HepG2 (cell line): Measurements from ENCODE around the gene TGM1. TPM values are rescaled to one million over a fixed set of nuclear protein-coding genes. Genes with fewer than 3 reads are reported as not detected.

ENCODE experiments used
- ARID5B ChIP-seq: IDR thresholded peaks from 2 replicates; pipeline ENCODE4 v1.4.0; 2020; ENCODE audit warnings: mild to moderate bottlenecking, missing genetic modification reagents
- CENPX ChIP-seq: sonication (generic); formaldehyde crosslinking; IDR thresholded peaks from 2 replicates; pipeline ENCODE4 v1.9.0; 2021; ENCODE audit warnings: mild to moderate bottlenecking, missing genetic modification reagents, moderate library complexity
- MIER3 ChIP-seq: IDR thresholded peaks from 2 replicates; pipeline ENCODE4 v1.6.1; 2016; ENCODE audit warnings: missing compliant biosample characterization, borderline replicate concordance
- RORA ChIP-seq: sonication (generic); formaldehyde crosslinking; IDR thresholded peaks from 2 replicates; pipeline ENCODE4 v1.5.0; 2020; ENCODE audit warnings: mild to moderate bottlenecking, missing genetic modification reagents, moderate library complexity
- SRF ChIP-seq: IDR thresholded peaks from 2 replicates; pipeline ENCODE4 v1.6.1; 2011; ENCODE audit warnings: mild to moderate bottlenecking, low read depth, low read length, moderate library complexity
- YEATS4 ChIP-seq: sonication (generic); formaldehyde crosslinking; IDR thresholded peaks from 2 replicates; pipeline ENCODE4 v1.4.0; 2020; ENCODE audit warnings: missing genetic modification reagents, borderline replicate concordance
- ZBTB2 ChIP-seq: sonication (generic); formaldehyde crosslinking; IDR thresholded peaks from 2 replicates; pipeline ENCODE4 v1.8.0; 2022; ENCODE audit warnings: low read depth, missing genetic modification reagents
- ZBTB20 ChIP-seq: sonication (generic); formaldehyde crosslinking; IDR thresholded peaks from 2 replicates; pipeline ENCODE4 v1.8.1; 2023; ENCODE audit warnings: missing genetic modification reagents, low read depth, mild to moderate bottlenecking, borderline replicate concordance
- ZBTB26 ChIP-seq: IDR thresholded peaks from 2 replicates; pipeline ENCODE4 v1.6.1; 2016; ENCODE audit warnings: missing compliant biosample characterization, missing genetic modification reagents, borderline replicate concordance
- ZBTB34 ChIP-seq: sonication (generic); formaldehyde crosslinking; IDR thresholded peaks from 2 replicates; pipeline ENCODE4 v1.8.0; 2022; ENCODE audit warnings: mild to moderate bottlenecking, missing genetic modification reagents
- ZFYVE20 ChIP-seq: sonication (generic); formaldehyde crosslinking; IDR thresholded peaks from 2 replicates; pipeline ENCODE4 v1.8.0; 2023; ENCODE audit warnings: low read depth, mild to moderate bottlenecking, moderate library complexity, missing genetic modification reagents, borderline replicate concordance
- ZMYM2 ChIP-seq: sonication (generic); formaldehyde crosslinking; IDR thresholded peaks from 2 replicates; pipeline ENCODE4 v1.8.0; 2022; ENCODE audit warnings: mild to moderate bottlenecking, missing genetic modification reagents
- ZNF124 ChIP-seq: sonication (generic); formaldehyde crosslinking; IDR thresholded peaks from 2 replicates; pipeline ENCODE4 v1.4.0; 2020; ENCODE audit warnings: missing genetic modification reagents
- ZNF24 ChIP-seq: fragments of 450-650 bp; IDR thresholded peaks from 2 replicates; pipeline ENCODE4 v1.6.1; 2017; ENCODE audit warnings: antibody characterized with exemption, mild to moderate bottlenecking
- ZNF33B ChIP-seq: sonication (generic); formaldehyde crosslinking; IDR thresholded peaks from 2 replicates; pipeline ENCODE4 v1.5.1; 2020; ENCODE audit warnings: mild to moderate bottlenecking, missing genetic modification reagents
- ZNF414 ChIP-seq: sonication (generic); formaldehyde crosslinking; IDR thresholded peaks from 2 replicates; pipeline ENCODE4 v1.5.0; 2020; ENCODE audit warnings: missing genetic modification reagents
- ZNF784 ChIP-seq: sonication (generic); formaldehyde crosslinking; IDR thresholded peaks from 2 replicates; pipeline ENCODE4 v1.5.1; 2020; ENCODE audit warnings: missing genetic modification reagents, mild to moderate bottlenecking, borderline replicate concordance
- ZSCAN21 ChIP-seq: sonication (generic); formaldehyde crosslinking; IDR thresholded peaks from 2 replicates; pipeline ENCODE4 v1.8.0; 2022; ENCODE audit warnings: mild to moderate bottlenecking, missing genetic modification reagents, moderate library complexity, borderline replicate concordance
- polyA plus RNA-seq, 8 experiments: library from polyadenylated mRNA; depleted of rRNA in 3 of 8; stranded (reverse) in 7 of 8; unstranded in 1 of 8; fragments of >200 nt; fragmentation: Illumina TruSeq in 4 of 8; extraction: Trizol in 4 of 8; gene quantifications; 2 replicates each; pipeline versions ENCODE4 v1.2.1 to v1.2.3, GENCODE V29; 2011 to 2016; ENCODE audit warnings: low read depth in 4 of 8, missing spikeins in 1 of 8, mixed read lengths in 1 of 8; ENCODE audit not compliant: insufficient read depth in 1 of 8
- total RNA-seq, 5 experiments: library from RNA; depleted of rRNA; stranded (reverse); fragments of >200 nt; fragmentation: Illumina TruSeq; extraction: Trizol; gene quantifications; 2 replicates each; pipeline ENCODE4 v1.2.3, GENCODE V29; 2016; ENCODE audit warnings: low read depth in 1 of 5

TGM1 gene
- total and polyA plus RNA-seq, 2 of the 13 experiments (the other 11 are each of a cell fraction or from before 2014, with no cell fraction given): 3.2 to 10.6 TPM

- TF ChIP-seq ZNF414 (peak; percentile 100), ZNF33B (peak; percentile 24; the same call in 1 of the 2 replicates), ZNF784 (CRISPR knock-in tag) (peak; percentile 98), ZBTB26 (CRISPR knock-in tag) (peak; percentile 95), CENPX (CRISPR knock-in tag) (no peak), ARID5B (peak; percentile 86), ZFYVE20 (CRISPR knock-in tag) (no peak), ZNF124 (CRISPR knock-in tag) (peak; percentile 91; the same call in 1 of the 2 replicates), RORA (no peak; the same call in 1 of the 2 replicates), ZNF24 (no peak; the same call in 1 of the 2 replicates), ZBTB20 (peak; percentile 98), SRF (peak; percentile 66), YEATS4 (CRISPR knock-in tag) (peak; percentile 100), ZSCAN21 (CRISPR knock-in tag) (peak; percentile 99), ZBTB34 (CRISPR knock-in tag) (peak; percentile 98), ZBTB2 (CRISPR knock-in tag) (peak; percentile 97), MIER3 (CRISPR knock-in tag) (peak; percentile 98), ZMYM2 (CRISPR knock-in tag) (peak; percentile 89)
Measured at GRCh38 chr14:24271134-24271833, 8.3 kb upstream of the TGM1 start, which contains the start of gene RABGGTA (continued).
